ENCODE results near the gene PHF13. TPM values are rescaled to one million over a fixed set of nuclear protein-coding genes. Genes with fewer than 3 reads are reported as not detected.

PHF13 gene
- total RNA-seq, 1 experiment from 2014 or later, result 55.8 TPM

DNA sequence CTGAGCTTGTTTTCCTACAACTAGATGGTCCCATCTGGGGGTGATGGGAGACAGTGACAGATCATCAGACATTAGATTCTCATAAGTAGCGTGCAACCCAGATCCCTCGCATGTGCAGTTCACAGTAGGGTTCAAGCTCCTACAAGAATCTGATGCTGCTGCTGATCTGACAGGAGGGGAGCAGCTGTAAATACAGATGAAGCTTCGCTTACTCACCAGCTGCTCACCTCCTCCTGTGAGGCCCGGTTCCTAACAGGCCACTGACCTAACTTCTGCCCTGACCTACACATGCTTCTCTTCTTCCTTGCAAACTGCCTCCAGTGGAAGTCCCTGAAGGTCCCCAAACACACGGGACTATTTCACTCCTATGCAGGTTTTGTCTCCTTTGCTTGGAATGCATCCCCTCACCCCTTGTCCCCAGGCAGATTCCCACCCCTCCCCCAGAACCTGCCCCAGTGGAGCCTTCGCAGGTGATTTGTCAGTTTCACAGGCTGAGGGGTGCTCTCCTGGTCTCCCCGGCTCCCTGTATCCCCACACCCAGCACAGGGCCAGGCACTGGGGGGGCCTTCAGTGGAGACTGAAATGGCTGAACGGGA is 39.4 kb upstream of the PHF13 start:
- no peak overlapping the region for H2BK12ac ChIP-seq (ENCODE audit: insufficient read length, low read depth, low read length)
- H4K20me1 ChIP-seq (ENCODE audit: control insufficient read depth, insufficient read depth, insufficient read length), result no peaks in the 10 kb centered on the region
- H3K23me2 ChIP-seq (ENCODE audit: insufficient read length, low read depth, low read length, poor library complexity, severe bottlenecking), result no peaks in the 10 kb centered on the region
- Mint-ChIP-seq H3K4me3 (no peak overlapping the region; a peak in 2 of 5 replicates), H3K27ac (peak overlapping the region in 1 of 3 experiments; percentile 80; a peak in 1 of 7 replicates), H3K9me3 (peaks cover 4% of the 10 kb centered on the region in 2 experiments; a peak in 2 of 5 replicates), H3K36me3 (ENCODE audit: insufficient read depth in 1 of 3, low read depth in 3 of 3) (no peaks in the 10 kb centered on the region), H3K27me3 (ENCODE audit: low read depth) (peaks cover 52% of the 10 kb centered on the region), H3K4me1 (peaks cover 11 to 12% of the 10 kb centered on the region in 2 experiments)
- no peak overlapping the region for H3T11ph ChIP-seq (ENCODE audit: low read length)
- H3K56ac ChIP-seq (ENCODE audit: insufficient read length, low read depth, low read length), result no peak overlapping the region
- H3K14ac ChIP-seq (ENCODE audit: insufficient read depth, low read length), result no peak overlapping the region
- no peak overlapping the region for H4K8ac ChIP-seq (replicated peaks; ENCODE audit: insufficient read length, low read depth, low read length)
- H3K27ac ChIP-seq (ENCODE audit: insufficient read length, low read depth, low read length), result no peak overlapping the region
- H2AK5ac ChIP-seq (ENCODE audit: insufficient read length, low read length), result no peak overlapping the region
- no peaks in the 10 kb centered on the region for H3K79me1 ChIP-seq (ENCODE audit: insufficient read depth, low read depth, low read length, poor library complexity, severe bottlenecking)
- H4K5ac ChIP-seq (ENCODE audit: insufficient read length, low read depth, low read length), result no peak overlapping the region
- no peaks in the 10 kb centered on the region for H3K79me2 ChIP-seq (ENCODE audit: insufficient read depth, low read length)
- H2BK5ac ChIP-seq (ENCODE audit: insufficient read length, low read length), result no peak overlapping the region
- no peak overlapping the region for H3K4me2 ChIP-seq (ENCODE audit: insufficient read depth, insufficient read length, low read length)
- no peak overlapping the region for H2BK120ac ChIP-seq (ENCODE audit: low read depth, low read length, poor library complexity, severe bottlenecking)
- no peak overlapping the region for H2AFZ ChIP-seq (ENCODE audit: low read length)
- no peak overlapping the region for H4K91ac ChIP-seq (ENCODE audit: insufficient read length, low read depth, low read length)
- no peak for TF ChIP-seq CTCF (conservative IDR thresholded peaks at IDR 0.05)
- H3K23ac ChIP-seq (ENCODE audit: insufficient read length, low read depth, low read length), result no peak overlapping the region
- H3K18ac ChIP-seq (ENCODE audit: insufficient read length, low read depth, low read length), result no peak overlapping the region
- H3K9ac ChIP-seq (ENCODE audit: extremely low read depth, insufficient read length, low read length), result no peak overlapping the region
- H3K9me3 ChIP-seq (ENCODE audit: control insufficient read depth, low read depth, low read length), result no peaks in the 10 kb centered on the region
- no CpG with 5 or more reads among the region's 8 CpGs for WGBS (ENCODE audit: extremely low coverage, insufficient read length, low lambda C conversion rate)
- 0 out of 2 replicates have a peak, but pooled peaks cover 2% of the 10 kb centered on the region for H3K27me3 ChIP-seq (ENCODE audit: insufficient read depth, low read length)
- no peak overlapping the region for H2BK15ac ChIP-seq (ENCODE audit: low read depth, low read length)
- no peaks in the 10 kb centered on the region; the same call in 1 of the 2 replicates for H3K4me1 ChIP-seq (ENCODE audit: insufficient read depth, low read length)
- no peak overlapping the region for H3K4ac ChIP-seq (ENCODE audit: low read depth, low read length)
- H2BK20ac ChIP-seq (ENCODE audit: low read depth, low read length, poor library complexity, severe bottlenecking), result no peak overlapping the region
- DNase-seq, result no peak
